ENCODE results near the gene AQP12B.

AQP12B gene

GRCh38 chr2:240631548-240632305 lies 51.0 kb downstream of the AQP12B start:
- no peak for DNase-seq

- no peak for DNase-seq
Observed at GRCh38 chr2:240630771-240631547, 51.7 kb downstream of the AQP12B start.

DNA sequence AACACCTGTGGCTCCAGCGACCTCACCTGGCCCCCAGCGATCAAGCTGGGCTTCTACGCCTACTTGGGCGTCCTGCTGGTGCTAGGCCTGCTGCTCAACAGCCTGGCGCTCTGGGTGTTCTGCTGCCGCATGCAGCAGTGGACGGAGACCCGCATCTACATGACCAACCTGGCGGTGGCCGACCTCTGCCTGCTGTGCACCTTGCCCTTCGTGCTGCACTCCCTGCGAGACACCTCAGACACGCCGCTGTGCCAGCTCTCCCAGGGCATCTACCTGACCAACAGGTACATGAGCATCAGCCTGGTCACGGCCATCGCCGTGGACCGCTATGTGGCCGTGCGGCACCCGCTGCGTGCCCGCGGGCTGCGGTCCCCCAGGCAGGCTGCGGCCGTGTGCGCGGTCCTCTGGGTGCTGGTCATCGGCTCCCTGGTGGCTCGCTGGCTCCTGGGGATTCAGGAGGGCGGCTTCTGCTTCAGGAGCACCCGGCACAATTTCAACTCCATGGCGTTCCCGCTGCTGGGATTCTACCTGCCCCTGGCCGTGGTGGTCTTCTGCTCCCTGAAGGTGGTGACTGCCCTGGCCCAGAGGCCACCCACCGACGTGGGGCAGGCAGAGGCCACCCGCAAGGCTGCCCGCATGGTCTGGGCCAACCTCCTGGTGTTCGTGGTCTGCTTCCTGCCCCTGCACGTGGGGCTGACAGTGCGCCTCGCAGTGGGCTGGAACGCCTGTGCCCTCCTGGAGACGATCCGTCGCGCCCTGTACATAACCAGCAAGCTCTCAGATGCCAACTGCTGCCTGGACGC lies 52.5 kb downstream of the AQP12B start:
- no peak for DNase-seq

DNA sequence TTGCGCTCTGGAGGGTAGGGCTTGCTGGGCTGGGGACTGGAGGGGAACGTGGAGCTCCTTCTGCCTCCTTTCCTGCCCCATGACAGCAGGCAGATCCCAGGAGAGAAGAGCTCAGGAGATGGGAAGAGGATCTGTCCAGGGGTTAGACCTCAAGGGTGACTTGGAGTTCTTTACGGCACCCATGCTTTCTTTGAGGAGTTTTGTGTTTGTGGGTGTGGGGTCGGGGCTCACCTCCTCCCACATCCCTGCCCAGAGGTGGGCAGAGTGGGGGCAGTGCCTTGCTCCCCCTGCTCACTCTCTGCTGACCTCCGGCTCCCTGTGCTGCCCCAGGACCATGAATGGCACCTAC lies 53.1 kb downstream of the AQP12B start:
- DNase-seq = no peak

DNA sequence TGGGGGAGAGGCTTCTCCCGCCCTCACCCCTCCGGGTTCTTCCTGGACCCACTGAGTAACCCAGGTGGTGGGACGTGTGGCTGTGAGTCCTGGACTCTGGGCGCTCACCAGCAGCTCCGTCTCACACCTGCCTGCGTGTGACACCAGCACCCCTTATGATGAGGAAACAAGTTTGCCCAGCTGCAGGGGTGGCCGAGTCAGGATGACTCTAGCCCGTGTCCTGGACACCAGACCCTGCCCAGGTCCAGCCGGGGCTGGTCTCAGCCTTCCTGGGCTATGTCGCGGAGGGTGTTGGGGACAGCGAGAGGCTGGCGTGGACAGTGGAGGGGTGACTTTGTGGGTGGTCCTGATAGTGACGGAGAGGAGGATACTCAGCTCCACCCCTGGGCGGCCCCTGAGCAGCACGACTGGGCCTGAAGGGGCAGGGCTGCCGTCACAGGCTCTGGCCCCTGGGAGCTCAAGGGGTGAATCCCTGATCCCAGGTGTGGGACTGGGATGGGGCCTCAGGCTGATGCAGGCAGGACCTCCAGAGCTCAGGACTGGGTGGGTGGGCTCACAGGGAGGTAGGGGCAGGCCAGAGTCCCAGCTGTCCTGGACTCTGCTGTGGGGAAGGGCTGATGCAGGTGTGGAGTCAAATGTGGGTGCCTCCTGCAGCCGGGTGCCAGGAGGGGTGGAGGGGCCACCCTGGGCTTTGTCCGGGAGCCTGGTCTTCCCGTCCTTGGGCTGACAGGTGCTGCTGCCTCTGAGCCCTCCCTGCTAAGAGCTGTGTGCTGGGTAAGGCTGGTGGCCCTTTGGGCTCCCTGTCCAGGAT lies 53.7 kb downstream of the AQP12B start:
- no peak for DNase-seq

- DNase-seq = no peak
Observed at GRCh38 chr2:240628507-240628807, 54.2 kb downstream of the AQP12B start.

GRCh38 chr2:240627736-240628506 lies 54.8 kb downstream of the AQP12B start:
- DNase-seq = no peak

DNA sequence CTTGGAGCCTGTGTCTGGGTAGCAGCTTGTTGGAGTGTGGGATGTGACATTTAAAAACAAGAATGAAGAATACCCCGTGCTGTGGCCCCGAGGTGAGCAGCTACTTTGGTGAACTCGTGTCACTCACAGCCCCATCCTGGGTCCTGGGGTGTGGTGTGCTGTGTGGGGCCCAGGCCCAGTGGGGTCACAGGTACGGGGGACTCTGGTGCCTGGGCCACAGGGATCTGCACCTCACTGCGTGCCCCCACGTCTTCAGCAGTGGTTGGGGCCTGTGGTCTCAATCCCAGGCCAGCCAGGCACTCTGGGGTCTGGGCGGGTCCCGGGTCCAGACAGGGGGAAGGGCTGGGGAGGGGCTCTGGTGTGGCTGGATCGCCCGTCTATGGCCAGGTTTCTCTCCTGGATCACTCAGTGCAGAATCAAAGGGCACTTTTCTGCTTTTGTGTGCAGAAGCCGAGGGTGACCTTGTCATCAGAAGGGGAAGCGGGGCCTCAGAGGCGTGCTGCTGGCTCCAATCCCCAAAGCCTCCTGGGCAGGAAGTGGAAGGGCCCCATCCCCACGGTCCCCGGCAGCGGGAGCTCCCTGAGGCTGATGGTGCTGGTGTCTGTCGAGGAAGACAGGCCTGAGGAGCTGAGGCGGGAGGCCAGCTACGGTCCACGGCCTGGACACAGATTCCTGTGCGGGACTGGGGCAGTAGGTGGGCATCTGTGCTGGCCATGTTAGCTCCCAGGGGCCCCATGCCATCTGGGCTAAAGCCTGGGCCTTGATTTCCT lies 56.0 kb downstream of the AQP12B start:
- peak in 1 of 2 donors; percentile 50 for DNase-seq
